ENCODE data around the gene RASA1. TPM values are rescaled to one million over a fixed set of nuclear protein-coding genes. Genes with fewer than 3 reads are reported as not detected.

Gene RASA1
- 54.2 TPM for total RNA-seq

DNA sequence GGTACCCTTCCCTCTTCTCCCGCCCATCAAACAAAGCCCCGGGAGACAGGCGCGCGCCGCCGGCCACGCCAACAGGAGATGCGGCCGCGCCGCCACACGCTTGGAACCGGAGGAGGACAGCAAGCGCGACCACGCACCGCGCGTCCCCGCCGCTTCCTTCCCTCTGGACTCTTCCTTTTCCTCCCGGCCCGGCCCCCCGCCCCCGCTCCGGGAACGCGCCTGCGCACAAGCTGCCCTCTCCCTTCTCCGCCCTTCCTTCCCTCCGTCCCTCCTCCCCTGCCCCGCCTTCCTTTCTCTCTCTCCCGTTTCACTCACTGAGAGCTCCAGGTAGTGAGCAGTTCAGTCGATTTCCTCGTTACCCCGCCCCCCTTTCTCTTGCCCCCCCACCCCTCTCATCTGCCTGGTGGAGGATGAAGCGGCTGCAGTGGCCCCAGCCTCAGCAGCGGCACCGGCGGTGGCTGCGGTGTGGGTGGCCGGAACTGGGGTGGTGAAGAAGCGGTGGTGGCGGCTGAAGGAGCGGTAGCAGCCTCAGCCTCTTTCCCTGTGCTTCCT, at the start of gene RASA1:
Gene RASA1, plus strand, starts transcription at position 310 of the 552 bp plus-strand sequence. CDS start 569 bp downstream, outside the sequence.

GRCh38 chr5:87412630-87413342, 145.1 kb downstream of the RASA1 start, which contains the start of gene CCNH:
Gene CCNH (minus strand): TSS chr5:87412930. CDS start chr5:87412794, 136 bp downstream.

Small RNA genes within 50 kb of the gene (small RNA-seq; reads per million reads assigned to genes)
- gene RN7SL629P (not detected), gene RNU6-606P (not detected), gene RNU6-727P (not detected)

Other genes starting within 250 kb of the RASA1 start
- 103 TPM for gene CCNH, start 145.0 kb downstream of the RASA1 start, total RNA-seq